Activated CD4-positive, alpha-beta T cell treated with anti-CD3 and anti-CD28 coated beads, Interleukin-2, amount 10 ng/mL, durations not matched to agents 24 days and 14 days (primary cell): Measurements from ENCODE around the gene PEAK3. TPM values are rescaled to one million over a fixed set of nuclear protein-coding genes. Genes with fewer than 3 reads are reported as not detected.
A peak's percentile ranks its signal among the peaks of the same experiment; 100 is the strongest.

ENCODE experiments used
- DNase-seq: peaks from one replicate; pipeline ENCODE4 v3.0.0; 2022
- H3K27ac Mint-ChIP-seq: one replicate; pipeline ENCODE4 v1.8.0; 2022; ENCODE audit warnings: mild to moderate bottlenecking, mixed read lengths
- H3K27me3 Mint-ChIP-seq: one replicate; pipeline ENCODE4 v1.8.0; 2022; ENCODE audit warnings: mixed read lengths
- H3K36me3 Mint-ChIP-seq: one replicate; pipeline ENCODE4 v1.8.0; 2022; ENCODE audit warnings: low read depth, mild to moderate bottlenecking, mixed read lengths
- H3K4me1 Mint-ChIP-seq: one replicate; pipeline ENCODE4 v1.8.0; 2021; ENCODE audit warnings: mixed read lengths
- H3K4me3 Mint-ChIP-seq: one replicate; pipeline ENCODE4 v1.8.0; 2022; ENCODE audit warnings: mild to moderate bottlenecking, moderate library complexity, mixed read lengths
- H3K9me3 Mint-ChIP-seq: one replicate; pipeline ENCODE4 v1.8.0; 2021; ENCODE audit warnings: mixed read lengths
- intact Hi-C: fragments of 100-400 bp; cut with micrococcal nuclease; formaldehyde crosslinking; loops from one replicate; pipeline ENCODE4 v1.15.1; 2023
- total RNA-seq: library from RNA; stranded (reverse); gene quantifications from 2 replicates; pipeline ENCODE4 v1.2.3, GENCODE V29; 2022

Gene PEAK3
- total RNA-seq, 1 donor from 2014 or later: 0.09 TPM

- peaks cover 2% of the 10 kb centered on the region for H3K27me3 Mint-ChIP-seq
- H3K4me3 Mint-ChIP-seq: no peak overlapping the region
- no peak for DNase-seq
- intact Hi-C loops: no loop called here
- H3K4me1 Mint-ChIP-seq: peaks cover 18% of the 10 kb centered on the region
- H3K9me3 Mint-ChIP-seq: no peaks in the 10 kb centered on the region
- peak overlapping the region; percentile 15 for H3K27ac Mint-ChIP-seq
- peaks cover 47% of the 10 kb centered on the region for H3K36me3 Mint-ChIP-seq
These were observed 50.3 kb downstream of the PEAK3 start for GRCh38 chr19:2231621-2232221.

- intact Hi-C loops: no loop called here
- H3K36me3 Mint-ChIP-seq: peaks cover 42% of the 10 kb centered on the region
- no peak overlapping the region for H3K4me3 Mint-ChIP-seq
- H3K4me1 Mint-ChIP-seq: peaks cover 12% of the 10 kb centered on the region
- no peak for DNase-seq
- H3K27ac Mint-ChIP-seq: no peak overlapping the region
- H3K27me3 Mint-ChIP-seq: no peaks in the 10 kb centered on the region
- H3K9me3 Mint-ChIP-seq: no peaks in the 10 kb centered on the region
These were observed 51.0 kb downstream of the PEAK3 start for GRCh38 chr19:2230807-2231533.

GRCh38 chr19:2230033-2230531, 51.9 kb downstream of the PEAK3 start:
- peak overlapping the region; percentile 8 for H3K27ac Mint-ChIP-seq
- H3K9me3 Mint-ChIP-seq: no peaks in the 10 kb centered on the region
- no peak overlapping the region for H3K4me3 Mint-ChIP-seq
- H3K4me1 Mint-ChIP-seq: peaks cover 9% of the 10 kb centered on the region
- DNase-seq: no peak
- intact Hi-C loops: no loop called here
- peaks cover 45% of the 10 kb centered on the region for H3K36me3 Mint-ChIP-seq
- no peaks in the 10 kb centered on the region for H3K27me3 Mint-ChIP-seq

GRCh38 chr19:2229103-2230032, 52.6 kb downstream of the PEAK3 start:
- H3K9me3 Mint-ChIP-seq: no peaks in the 10 kb centered on the region
- H3K27ac Mint-ChIP-seq: no peak overlapping the region
- H3K27me3 Mint-ChIP-seq: no peaks in the 10 kb centered on the region
- peaks cover 4% of the 10 kb centered on the region for H3K4me1 Mint-ChIP-seq
- no peak overlapping the region for H3K4me3 Mint-ChIP-seq
- DNase-seq: no peak
- intact Hi-C loops: no loop called here
- peaks cover 48% of the 10 kb centered on the region for H3K36me3 Mint-ChIP-seq

GRCh38 chr19:2228157-2229030, 53.6 kb downstream of the PEAK3 start:
- Mint-ChIP-seq H3K9me3 (no peaks in the 10 kb centered on the region), H3K4me3 (no peak overlapping the region), H3K4me1 (peaks cover 2% of the 10 kb centered on the region), H3K36me3 (peaks cover 48% of the 10 kb centered on the region), H3K27ac (no peak overlapping the region), H3K27me3 (no peaks in the 10 kb centered on the region)
- DNase-seq: no peak
- intact Hi-C loops: no loop called here

- Mint-ChIP-seq H3K27ac (no peak overlapping the region), H3K27me3 (no peaks in the 10 kb centered on the region), H3K4me1 (peaks cover 2% of the 10 kb centered on the region), H3K9me3 (no peaks in the 10 kb centered on the region), H3K36me3 (peaks cover 44% of the 10 kb centered on the region), H3K4me3 (no peak overlapping the region)
- no peak for DNase-seq
- intact Hi-C loops: no loop called here
These were observed 54.4 kb downstream of the PEAK3 start for GRCh38 chr19:2227415-2228156.

GRCh38 chr19:2226840-2227360, 55.1 kb downstream of the PEAK3 start:
- intact Hi-C loops: no loop called here
- peaks cover 2% of the 10 kb centered on the region for H3K4me1 Mint-ChIP-seq
- H3K4me3 Mint-ChIP-seq: no peak overlapping the region
- H3K27ac Mint-ChIP-seq: no peak overlapping the region
- no peaks in the 10 kb centered on the region for H3K9me3 Mint-ChIP-seq
- no peak for DNase-seq
- peaks cover 45% of the 10 kb centered on the region for H3K36me3 Mint-ChIP-seq
- no peaks in the 10 kb centered on the region for H3K27me3 Mint-ChIP-seq

- Mint-ChIP-seq H3K4me1 (peaks cover 2% of the 10 kb centered on the region), H3K36me3 (peaks cover 41% of the 10 kb centered on the region), H3K9me3 (no peaks in the 10 kb centered on the region), H3K27me3 (no peaks in the 10 kb centered on the region), H3K4me3 (no peak overlapping the region), H3K27ac (peak overlapping the region; percentile 25)
- intact Hi-C loops: no loop called here
- no peak for DNase-seq
These were observed 55.7 kb downstream of the PEAK3 start for GRCh38 chr19:2226051-2226839.

- H3K36me3 Mint-ChIP-seq: peaks cover 44% of the 10 kb centered on the region
- no peak overlapping the region for H3K4me3 Mint-ChIP-seq
- H3K27ac Mint-ChIP-seq: peak overlapping the region; percentile 25
- H3K4me1 Mint-ChIP-seq: peaks cover 2% of the 10 kb centered on the region
- no peaks in the 10 kb centered on the region for H3K9me3 Mint-ChIP-seq
- intact Hi-C loops: no loop called here
- no peak for DNase-seq
- H3K27me3 Mint-ChIP-seq: no peaks in the 10 kb centered on the region
These were observed 56.4 kb downstream of the PEAK3 start for GRCh38 chr19:2225415-2226050.

GRCh38 chr19:2224754-2225349, 57.1 kb downstream of the PEAK3 start:
- H3K4me3 Mint-ChIP-seq: no peak overlapping the region
- peak overlapping the region; percentile 58 for H3K27ac Mint-ChIP-seq

More at GRCh38 chr19:2224754-2225349, 57.1 kb downstream of the PEAK3 start:
- Mint-ChIP-seq H3K36me3 (peaks cover 46% of the 10 kb centered on the region), H3K9me3 (no peaks in the 10 kb centered on the region), H3K27me3 (no peaks in the 10 kb centered on the region), H3K4me1 (peaks cover 2% of the 10 kb centered on the region)
- DNase-seq: no peak
- intact Hi-C loops: no loop called here
